A549 treated with dexamethasone at 1 μM for 4 hours (cell line): ENCODE measurements around the gene PNPT1. TPM values are rescaled to one million over a fixed set of nuclear protein-coding genes. Genes with fewer than 3 reads are reported as not detected.

Experiments used
- total RNA-seq: library from RNA; stranded (reverse); fragments of 200-300 nt; extraction: Qiagen RNA extraction; gene quantifications from 5 replicates; pipeline ENCODE4 v1.2.3, GENCODE V29; 2022

The PNPT1 gene
- 29.5 to 51.2 TPM (median 31.9 TPM) in 5 replicates for total RNA-seq

GRCh38 chr2:55693181-55694125, at the start of gene PNPT1:
Gene PNPT1, minus strand, starts transcription at chr2:55693844. Its CDS starts 21 bp downstream, at chr2:55693823.

DNA sequence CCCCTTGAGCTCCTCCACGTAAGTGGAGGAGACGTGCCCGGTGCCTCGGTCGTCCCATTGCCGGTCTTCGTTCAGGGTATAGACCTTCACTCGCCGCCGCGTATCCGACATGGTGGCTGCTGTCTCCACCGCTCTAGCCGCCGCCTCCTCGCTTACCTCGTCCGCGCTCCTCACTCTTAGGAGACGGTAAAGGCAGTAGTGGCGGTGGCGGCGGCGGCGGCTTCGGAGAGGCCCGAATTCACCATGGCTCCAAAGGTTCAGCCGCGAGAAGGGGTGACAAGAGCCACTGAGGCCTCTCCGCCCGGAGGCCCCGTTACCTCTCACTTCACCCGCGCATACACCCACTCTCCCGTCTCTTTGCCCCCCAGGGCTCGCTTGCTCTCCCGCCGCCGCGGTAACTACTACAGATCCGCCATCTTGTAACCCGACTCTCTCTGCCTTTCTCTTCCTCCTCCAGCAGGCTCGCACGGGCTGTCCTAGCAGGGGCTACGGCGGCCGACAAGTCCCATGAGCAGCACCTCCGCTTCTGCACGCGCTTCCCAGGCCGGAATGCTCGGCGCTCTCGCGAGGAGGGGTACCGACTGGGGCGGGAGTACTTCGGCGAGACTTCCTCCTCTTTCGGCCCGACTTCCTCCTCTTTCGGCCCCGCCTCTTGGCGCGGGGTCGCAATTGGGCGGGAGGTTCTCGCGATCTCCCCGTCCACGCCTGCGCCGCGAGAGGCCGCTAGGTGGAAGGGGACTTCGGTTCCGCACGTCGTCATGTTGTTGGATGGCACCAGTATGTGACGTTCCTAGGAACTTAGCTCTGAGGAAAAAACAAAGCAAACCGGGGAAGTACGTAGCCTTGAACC, 76.2 kb downstream of the PNPT1 start, which contains the start of gene PPP4R3B:
Gene PPP4R3B (minus strand): TSS at position 448 of the 850 bp plus-strand sequence. CDS start 337 bp downstream, at position 111.

Other genes with a start within 250 kb of the PNPT1 start
- gene CFAP36, start 174.1 kb downstream of the PNPT1 start, total RNA-seq = 44.6 to 52.3 TPM (median 45.5 TPM) in 5 replicates
- gene PPP4R3B, start 76.2 kb downstream of the PNPT1 start, total RNA-seq = 24.3 to 38.0 TPM (median 33.4 TPM) in 5 replicates
- 31.3 to 48.7 TPM (median 48.1 TPM) in 5 replicates for gene EFEMP1, start 229.9 kb upstream of the PNPT1 start, total RNA-seq